GM18508 (cell line): ENCODE measurements around the gene DTYMK.

Experiments used
- ATAC-seq: cut with Tn5 transposase; IDR thresholded peaks from one replicate; pipeline ENCODE4 v1.9.1; 2021; ENCODE audit warnings: moderate number of reproducible peaks; ENCODE audit not compliant: insufficient read depth, unreplicated experiment

The DTYMK gene

DNA sequence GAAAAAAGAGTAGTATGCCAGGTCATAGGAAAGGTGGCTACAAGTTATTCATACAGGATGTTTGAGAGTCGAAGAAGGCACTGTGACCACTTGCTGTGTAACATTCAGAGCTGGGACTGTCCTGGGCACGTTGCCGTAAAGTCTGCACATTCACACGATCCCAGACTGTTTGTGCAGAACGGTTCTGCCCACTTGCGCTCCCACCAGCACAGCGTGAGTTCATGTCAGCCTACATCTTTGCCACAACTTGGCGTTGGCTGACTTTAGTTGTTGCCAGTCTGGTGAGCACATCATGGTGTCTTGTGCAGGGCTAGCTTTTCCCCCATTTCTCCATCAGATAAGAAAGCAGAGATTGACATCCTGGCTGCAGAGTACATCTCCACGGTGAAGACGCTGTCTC lies 22.3 kb upstream of the DTYMK start:
- no peak for ATAC-seq

DNA sequence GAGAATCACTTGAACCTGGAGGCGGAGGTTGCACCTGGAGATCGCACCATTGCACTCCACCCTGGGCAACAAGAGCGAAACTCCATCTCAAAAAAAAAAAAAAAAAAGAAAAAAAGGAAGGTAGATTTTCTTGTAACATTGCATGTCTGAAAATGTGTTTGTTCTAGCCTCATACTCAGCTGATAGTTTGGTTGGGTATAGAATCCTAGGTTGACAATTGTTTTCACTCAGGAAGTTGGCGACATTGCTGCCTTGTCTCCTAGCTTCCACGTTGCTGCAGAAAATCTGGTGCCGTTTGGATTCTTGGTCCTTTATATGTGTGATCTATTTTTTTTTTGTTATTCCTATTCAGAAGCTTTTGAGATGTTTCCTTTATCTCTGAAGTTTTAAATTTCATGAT lies 19.9 kb upstream of the DTYMK start:
- no peak for ATAC-seq

DNA sequence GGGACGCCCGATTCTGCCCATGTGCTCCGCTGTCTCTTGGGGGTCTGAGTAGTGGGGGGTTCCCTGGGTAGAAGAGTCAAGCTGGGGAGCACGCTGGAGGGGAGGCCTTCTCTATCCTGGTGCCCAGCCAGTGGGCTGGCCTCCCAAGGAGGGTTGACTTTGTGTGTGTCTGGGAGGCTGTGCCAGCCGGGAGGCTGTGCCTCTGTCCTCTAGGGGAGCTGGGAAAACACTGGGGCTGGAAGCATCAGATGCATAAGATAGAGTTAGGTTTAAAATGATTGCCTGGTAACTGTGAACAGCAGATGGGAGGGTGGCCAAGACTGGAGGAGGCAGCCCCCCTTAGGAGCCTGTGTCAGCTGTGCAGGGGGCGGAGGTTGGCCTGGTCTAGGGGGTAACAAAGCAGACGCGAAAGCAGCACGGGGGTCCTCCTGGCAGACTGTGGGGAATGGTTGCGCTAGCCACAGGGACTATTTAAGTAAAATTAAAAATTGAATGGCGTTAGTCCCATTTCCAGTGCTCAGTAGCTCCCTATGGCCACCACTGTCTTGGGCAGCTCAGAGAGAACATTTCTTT lies 16.5 kb upstream of the DTYMK start:
- no peak for ATAC-seq

DNA sequence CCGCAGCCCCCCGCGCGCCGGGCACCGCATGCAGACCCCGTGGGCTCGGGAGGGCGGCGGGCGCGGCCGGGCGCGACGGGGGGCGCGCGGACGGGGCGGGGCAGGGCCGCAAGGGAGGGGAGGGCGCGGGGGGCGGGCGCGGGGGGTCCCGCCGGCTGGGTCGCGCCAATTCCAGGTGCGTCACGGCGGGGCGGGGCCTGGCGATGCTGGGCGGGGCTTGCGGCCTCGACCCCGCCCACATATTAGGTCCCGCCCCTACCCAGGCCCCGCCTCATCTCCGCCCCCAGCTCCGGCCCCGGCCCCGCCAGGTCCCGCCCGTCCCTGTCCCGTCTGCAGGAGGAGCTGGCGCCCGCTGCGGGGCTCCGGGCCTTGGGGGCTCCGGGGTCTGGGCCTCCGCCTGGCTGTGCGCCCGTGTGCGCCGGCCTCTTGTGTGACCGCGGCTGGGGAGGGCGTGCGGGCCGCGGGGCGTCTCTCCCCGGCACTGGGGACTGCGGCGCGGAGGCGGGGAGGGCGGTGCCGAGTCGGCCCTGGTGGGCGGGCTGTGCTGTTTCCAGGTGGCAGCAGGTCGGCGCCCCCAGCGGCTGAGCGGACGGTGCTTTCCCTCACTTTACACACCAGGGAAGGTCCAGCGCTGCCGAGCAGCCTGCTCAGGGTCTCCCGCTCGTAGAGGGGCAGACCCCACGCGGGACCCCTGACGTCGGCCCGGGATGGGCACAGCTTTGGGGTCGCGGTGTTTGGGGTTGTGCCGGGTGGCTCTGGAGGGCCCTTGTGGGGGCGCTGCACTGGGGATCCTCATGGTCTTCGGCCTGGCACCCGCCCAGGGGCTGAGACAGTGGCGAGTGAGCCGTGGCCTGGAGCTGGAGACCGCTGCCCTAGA lies 15.8 kb upstream of the DTYMK start:
- peak; percentile 43 for ATAC-seq

DNA sequence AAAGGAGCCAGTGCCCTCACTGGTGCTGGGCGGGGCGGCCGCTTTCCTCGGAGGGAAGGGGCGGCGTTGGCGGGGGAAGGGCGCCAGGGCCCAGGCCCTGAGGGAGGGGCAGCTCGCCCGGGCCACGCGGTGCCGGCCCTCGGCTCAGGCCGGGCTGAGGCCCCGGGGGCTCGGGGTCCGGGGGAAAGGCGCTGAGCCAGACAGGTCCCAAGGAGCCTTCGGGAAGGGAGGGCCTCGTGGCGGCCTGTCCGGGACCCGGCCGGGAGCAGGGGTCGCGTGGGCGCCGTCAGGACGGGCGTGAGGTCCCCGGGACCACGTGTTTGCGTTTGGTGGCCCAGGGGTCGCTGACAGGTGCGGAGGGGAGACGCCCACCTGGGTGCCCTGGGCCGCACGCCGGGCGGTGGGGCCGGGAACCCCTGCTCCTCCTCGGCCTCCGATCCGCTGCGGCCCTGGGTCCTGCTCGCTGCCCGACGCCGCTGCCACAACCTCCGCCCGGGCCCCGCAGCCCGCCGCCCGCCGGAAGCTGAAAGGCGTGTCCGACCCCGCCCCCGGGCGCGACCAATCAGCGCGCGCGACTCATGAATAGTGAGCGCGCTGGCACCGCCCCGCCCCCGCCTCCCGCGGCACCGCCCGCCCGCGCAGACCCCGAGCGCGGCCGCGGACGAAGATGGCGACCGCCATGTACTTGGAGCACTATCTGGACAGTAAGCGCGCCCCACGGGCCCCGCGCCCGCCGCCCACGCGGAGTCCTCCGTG lies 15.0 kb upstream of the DTYMK start, which contains the start of gene ING5:
ING5 (plus strand) TSS at position 641 of the 756 bp plus-strand sequence; CDS start at position 668, 27 bp downstream.
- peak; percentile 20 for ATAC-seq

DNA sequence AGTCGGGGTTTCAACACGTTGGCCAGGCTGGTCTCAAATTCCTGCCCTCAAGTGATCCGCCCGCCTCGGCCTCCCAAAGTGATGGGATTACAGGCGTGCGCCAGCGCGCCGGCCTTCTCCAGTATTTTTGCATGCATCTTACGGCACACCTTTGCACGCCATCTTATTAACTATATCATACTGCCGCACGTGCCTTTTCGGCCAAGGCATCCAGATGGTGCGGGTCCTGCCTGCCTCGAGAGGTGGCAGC lies 14.5 kb upstream of the DTYMK start:
- ATAC-seq, result peak; percentile 29

DNA sequence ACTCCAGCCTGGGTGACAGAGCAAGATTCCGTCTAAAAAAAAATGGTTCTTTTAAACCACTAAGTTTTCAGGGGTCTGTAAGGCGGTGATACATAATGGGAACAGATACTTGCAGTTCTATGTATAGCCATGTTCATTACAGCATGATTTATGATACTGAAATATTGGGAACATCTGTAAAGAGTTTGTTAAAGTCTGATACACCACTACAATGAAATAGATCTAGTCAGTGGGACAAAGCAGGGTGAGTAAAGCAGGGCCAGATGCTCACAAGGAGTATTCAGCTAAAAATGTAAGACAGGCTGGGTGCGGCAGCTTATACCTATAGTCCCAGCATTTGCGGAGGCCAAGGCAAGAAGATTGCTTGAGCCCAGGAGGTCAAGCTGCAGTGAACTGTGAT lies 9.0 kb upstream of the DTYMK start:
- no peak for ATAC-seq

GRCh38 chr2:241692448-241692847 lies 5.8 kb upstream of the DTYMK start:
- no peak for ATAC-seq

GRCh38 chr2:241690202-241690717 lies 3.6 kb upstream of the DTYMK start:
- no peak for ATAC-seq

- ATAC-seq, result no peak
These were observed 2.7 kb upstream of the DTYMK start for GRCh38 chr2:241689306-241689705.

GRCh38 chr2:241686324-241686649 lies 328 bp downstream of the DTYMK start:
- no peak for ATAC-seq

- no peak for ATAC-seq
These were observed 5.6 kb downstream of the DTYMK start for GRCh38 chr2:241680827-241681599.

- ATAC-seq, result no peak
These were observed 6.6 kb downstream of the DTYMK start for GRCh38 chr2:241680044-241680443.

DNA sequence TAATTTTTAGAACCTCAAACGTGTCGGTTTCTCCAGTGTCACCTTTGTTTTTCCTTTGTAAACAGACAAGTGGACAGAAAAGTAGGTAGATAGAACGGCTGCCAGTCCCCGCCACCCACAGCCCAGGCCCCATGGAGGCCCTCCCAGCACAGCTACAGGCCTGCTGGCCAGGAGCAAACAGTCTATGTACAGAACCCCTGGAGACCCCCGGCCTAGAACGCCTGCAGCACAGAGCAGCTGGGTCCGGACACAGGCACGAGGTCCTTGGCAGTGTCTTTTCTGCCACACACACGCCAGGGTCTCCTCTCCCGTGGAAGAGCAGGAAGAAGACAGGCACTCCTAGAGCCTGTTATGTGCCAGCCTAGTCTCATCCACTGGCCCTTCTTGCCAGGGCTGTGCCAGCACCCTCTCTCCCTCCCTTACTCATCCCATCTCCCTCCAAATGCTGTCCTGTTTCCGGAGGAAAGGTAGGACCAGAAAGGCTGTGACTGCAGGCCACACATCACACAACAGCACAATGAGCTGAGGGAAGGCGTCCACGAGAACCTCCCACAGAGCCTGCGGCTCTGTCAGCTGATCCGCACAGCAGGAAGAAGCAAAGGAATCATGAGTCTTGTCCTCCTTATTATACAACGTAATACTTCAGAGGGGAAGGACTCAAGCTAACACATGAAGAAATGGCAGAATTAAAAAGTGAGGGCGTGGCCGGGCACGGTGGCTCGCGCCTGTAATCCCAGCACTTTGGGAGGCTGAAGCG lies 7.7 kb downstream of the DTYMK start:
- no peak for ATAC-seq

DNA sequence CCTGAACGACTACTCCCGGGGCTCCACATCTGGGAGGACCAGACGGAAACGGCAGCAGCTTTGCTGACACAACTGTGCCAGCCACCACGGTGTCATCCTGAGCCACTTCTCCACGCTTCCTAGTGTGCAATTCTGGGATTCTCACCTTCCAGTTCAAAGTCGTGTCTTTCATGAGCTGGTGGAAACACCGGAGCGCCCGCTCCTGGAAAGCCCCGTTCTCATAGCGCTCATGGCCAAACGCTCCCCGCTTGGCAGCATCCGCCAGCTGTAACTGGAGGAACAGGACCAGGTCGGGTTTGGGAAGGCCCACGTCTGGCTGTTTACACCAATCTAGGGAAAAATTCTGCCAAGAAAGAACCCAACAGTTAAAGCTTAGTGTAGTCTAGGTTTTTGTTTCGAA lies 8.3 kb downstream of the DTYMK start:
- ATAC-seq, result no peak

DNA sequence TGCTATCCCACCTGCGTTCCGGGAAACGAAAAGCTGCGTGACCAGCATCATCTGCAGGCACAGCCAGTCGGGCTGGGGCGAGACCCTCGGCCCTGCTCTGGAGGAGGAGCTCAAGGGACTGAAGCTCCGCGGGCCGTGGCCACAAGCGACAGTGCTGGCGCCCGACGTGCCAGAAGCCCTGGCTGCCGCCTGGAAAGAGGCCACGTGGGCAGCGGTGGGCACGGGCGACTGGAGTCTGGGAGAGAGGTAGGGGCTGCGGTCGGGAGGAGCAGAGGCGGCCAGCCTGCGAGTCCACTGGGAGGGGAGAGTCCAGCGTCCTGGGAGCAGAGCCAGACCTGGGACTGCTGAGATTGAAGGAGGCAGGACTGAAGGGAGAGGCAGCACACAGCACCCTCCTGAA lies 9.2 kb downstream of the DTYMK start:
- no peak for ATAC-seq

- ATAC-seq, result no peak
These were observed 9.9 kb downstream of the DTYMK start for GRCh38 chr2:241676665-241677064.

GRCh38 chr2:241675885-241676284 lies 10.7 kb downstream of the DTYMK start:
- ATAC-seq, result no peak

GRCh38 chr2:241673797-241674725 lies 12.6 kb downstream of the DTYMK start:
- ATAC-seq, result no peak
